HG03196 (cell line): Measurements from ENCODE around the gene TTYH2.

ENCODE experiments used
- ATAC-seq: cut with Tn5 transposase; IDR thresholded peaks from one replicate; pipeline ENCODE4 v1.9.1; 2021; ENCODE audit not compliant: unreplicated experiment

The TTYH2 gene

GRCh38 chr17:74282587-74283370 lies 69.4 kb downstream of the TTYH2 start:
- ATAC-seq, result no peak

- ATAC-seq, result no peak
Observed at GRCh38 chr17:74283371-74283673, 70.0 kb downstream of the TTYH2 start.

- no peak for ATAC-seq
Observed at GRCh38 chr17:74287031-74287602, 73.7 kb downstream of the TTYH2 start.

GRCh38 chr17:74288785-74289184 lies 75.4 kb downstream of the TTYH2 start:
- ATAC-seq, result peak; percentile 45

- ATAC-seq, result no peak
Observed at GRCh38 chr17:74289688-74290087, 76.3 kb downstream of the TTYH2 start.

- ATAC-seq, result no peak
Observed at GRCh38 chr17:74290340-74290739, 77.0 kb downstream of the TTYH2 start.

GRCh38 chr17:74292495-74292894 lies 79.1 kb downstream of the TTYH2 start:
- ATAC-seq, result no peak

- no peak for ATAC-seq
Observed at GRCh38 chr17:74295625-74296547, 82.5 kb downstream of the TTYH2 start.

GRCh38 chr17:74296548-74296936 lies 83.2 kb downstream of the TTYH2 start:
- no peak for ATAC-seq

- no peak for ATAC-seq
Observed at GRCh38 chr17:74297941-74298340, 84.6 kb downstream of the TTYH2 start.

GRCh38 chr17:74298778-74299177 lies 85.4 kb downstream of the TTYH2 start:
- ATAC-seq, result no peak

GRCh38 chr17:74299226-74300009 lies 86.0 kb downstream of the TTYH2 start:
- no peak for ATAC-seq

- ATAC-seq, result no peak
Observed at GRCh38 chr17:74303305-74303704, 89.9 kb downstream of the TTYH2 start.

- ATAC-seq, result no peak
Observed at GRCh38 chr17:74304184-74304583, 90.8 kb downstream of the TTYH2 start.

GRCh38 chr17:74305865-74306654 lies 92.7 kb downstream of the TTYH2 start:
- no peak for ATAC-seq

GRCh38 chr17:74307984-74308773 lies 94.8 kb downstream of the TTYH2 start:
- no peak for ATAC-seq

- ATAC-seq, result no peak
Observed at GRCh38 chr17:74309902-74310301, 96.5 kb downstream of the TTYH2 start.
